CD4-positive, alpha-beta memory T cell (primary cell): ENCODE data around the gene SDF4. TPM values are rescaled to one million over a fixed set of nuclear protein-coding genes. Genes with fewer than 3 reads are reported as not detected.

Source experiments
- CTCF ChIA-PET: fragments of 350-600 bp; sonication (Branson Sonifier 250); formaldehyde crosslinking; loops from one replicate; lab custom pipeline; 2021; ENCODE audit warnings: inconsistent platforms; ENCODE audit not compliant: partially characterized antibody; lab: Charles Lee
- POLR2A ChIA-PET: fragments of 350-600 bp; sonication (Branson Sonifier 250); formaldehyde crosslinking; loops from one replicate; lab custom pipeline; 2021; ENCODE audit not compliant: partially characterized antibody; lab: Charles Lee
- DNase-seq, 5 donors: peaks; one replicate each; pipeline versions ENCODE4 v3.0.0 to v3.0.0-alpha.2; 2020 to 2022; ENCODE audit warnings: mixed read lengths in 1 of 5
- H3K27ac ChIP-seq: one replicate; pipeline ENCODE4 v1.7.0; 2013; ENCODE audit warnings: low read depth, low read length
- H3K27me3 ChIP-seq: 2 replicates; pipeline ENCODE4 v1.7.0; 2013; ENCODE audit warnings: mild to moderate bottlenecking, low read length, moderate library complexity; ENCODE audit not compliant: insufficient read depth
- H3K36me3 ChIP-seq: 2 replicates; pipeline ENCODE4 v1.7.0; 2013; ENCODE audit warnings: mild to moderate bottlenecking, low read length, moderate library complexity; ENCODE audit not compliant: insufficient read depth
- H3K4me1 ChIP-seq: 2 replicates; pipeline ENCODE4 v1.7.0; 2013; ENCODE audit warnings: mild to moderate bottlenecking, low read length, moderate library complexity; ENCODE audit not compliant: insufficient read depth
- H3K4me3 ChIP-seq, 2 donors: one replicate each; pipeline ENCODE4 v1.7.0; 2013; ENCODE audit warnings: low read length in 2 of 2, mild to moderate bottlenecking in 1 of 2
- H3K9me3 ChIP-seq, 2 donors: one replicate each; pipeline ENCODE4 v1.7.0; 2013; ENCODE audit warnings: low read length in 2 of 2, control low read depth in 1 of 2; ENCODE audit not compliant: control insufficient read depth in 1 of 2
- H3K27ac Mint-ChIP-seq, 7 donors: one replicate each; pipeline ENCODE4 v1.8.0; 2020 to 2021; ENCODE audit warnings: mixed read lengths in 7 of 7, mild to moderate bottlenecking in 6 of 7, inconsistent platforms in 3 of 7, moderate library complexity in 3 of 7
- H3K27me3 Mint-ChIP-seq, 2 donors: one replicate each; pipeline ENCODE4 v1.8.0; 2020 to 2021; ENCODE audit warnings: mixed read lengths in 2 of 2
- H3K36me3 Mint-ChIP-seq, 2 donors: one replicate each; pipeline ENCODE4 v1.8.0; 2020 to 2021; ENCODE audit warnings: mixed read lengths in 2 of 2, inconsistent platforms in 1 of 2, mild to moderate bottlenecking in 1 of 2
- H3K4me1 Mint-ChIP-seq, 4 donors: one replicate each; pipeline ENCODE4 v1.8.0; 2020 to 2021; ENCODE audit warnings: mixed read lengths in 4 of 4, mild to moderate bottlenecking in 1 of 4
- H3K4me3 Mint-ChIP-seq, 8 donors: one replicate each; pipeline ENCODE4 v1.8.0; 2020 to 2021; ENCODE audit warnings: mixed read lengths in 8 of 8, mild to moderate bottlenecking in 7 of 8, moderate library complexity in 6 of 8, inconsistent platforms in 3 of 8
- H3K9me3 Mint-ChIP-seq, 8 donors: one replicate each; pipeline ENCODE4 v1.8.0; 2020 to 2021; ENCODE audit warnings: mixed read lengths in 8 of 8, mild to moderate bottlenecking in 5 of 8, inconsistent platforms in 3 of 8, moderate library complexity in 1 of 8
- intact Hi-C: fragments of 100-400 bp; cut with micrococcal nuclease; formaldehyde crosslinking; loops from one replicate; pipeline ENCODE4 v1.15.1; 2023
- polyA plus RNA-seq, 2 donors: library from polyadenylated mRNA; unstranded; fragments of 300-500 nt; fragmentation: Illumina TruSeq; gene quantifications; one replicate each; pipeline ENCODE4 v1.2.3, GENCODE V29; 2021
- total RNA-seq, 2 experiments: library from RNA; stranded (reverse); gene quantifications; one replicate each; pipeline ENCODE4 v1.2.3, GENCODE V29; 2021

The SDF4 gene
- total and polyA plus RNA-seq, 4 experiments from 2014 or later, result 97.4 to 138 (median 116) TPM

GRCh38 chr1:1274299-1274930 lies 42.6 kb upstream of the SDF4 start:
- Histone ChIP-seq H3K4me3 (peak overlapping the region; percentile 29 to 80), H3K9me3 (no peaks in the 10 kb centered on the region), H3K36me3 (no peaks in the 10 kb centered on the region), H3K27ac (peak overlapping the region; percentile 83), H3K27me3 (no peaks in the 10 kb centered on the region), H3K4me1 (peaks cover 42% of the 10 kb centered on the region)
- ChIA-PET CTCF (interaction anchor here (1.4 kb wide), 1 partner anchor 152 kb away, joined by 3 read pairs; no protein-coding TSS in a partner anchor), POLR2A (interaction anchor here (1.0 to 1.8 kb wide), 7 partner anchors 16 to 341 kb away, joined by 3 to 10 read pairs (median 4); partner anchors contain the start of genes AURKAIP1, B3GALT6, MIB2 and SDF4)
- Mint-ChIP-seq H3K36me3 (peaks cover 5 to 19% of the 10 kb centered on the region in 2 donors), H3K27ac (peak overlapping the region in 5 of 7 donors; percentile 36 to 53 (median 41)), H3K27me3 (peaks cover 0 to 1% of the 10 kb centered on the region in 2 donors), H3K9me3 (no peaks in the 10 kb centered on the region), H3K4me3 (peak overlapping the region; percentile 26 to 74 (median 70)), H3K4me1 (peaks cover 22 to 40% (median 32%) of the 10 kb centered on the region in 4 donors)
- intact Hi-C loops, result loop anchor here (1.0 kb wide), 1 partner anchor 158 kb away; the partner anchor contains the start of gene C1orf159
- DNase-seq, result peak in 1 of 5 donors; percentile 38

- Histone ChIP-seq H3K4me3 (peak within 1 kb of the TSS; percentile 33 to 80), H3K4me1 (peaks cover 43% of the 10 kb centered on the region), H3K27me3 (no peaks in the 10 kb centered on the region), H3K27ac (peak within 1 kb of the TSS; percentile 83), H3K36me3 (no peaks in the 10 kb centered on the region), H3K9me3 (no peaks in the 10 kb centered on the region)
- ChIA-PET POLR2A (interaction anchor here (0.9 to 1.8 kb wide), 10 partner anchors 17 to 342 kb away, joined by 3 to 10 read pairs (median 4); partner anchors contain the start of genes AURKAIP1, B3GALT6, MIB2 and SDF4), CTCF (interaction anchor here (1.4 kb wide), 1 partner anchor 151 kb away, joined by 3 read pairs; no protein-coding TSS in a partner anchor)
- DNase-seq, result peak; percentile 89 to 92 (median 90)
- H3K27me3 Mint-ChIP-seq, result no peaks in the 10 kb centered on the region
- peak within 1 kb of the TSS; percentile 86 to 88 (median 87) for H3K4me3 Mint-ChIP-seq
- H3K9me3 Mint-ChIP-seq, result no peaks in the 10 kb centered on the region
- intact Hi-C loops, result loop anchor here (1.0 kb wide), 3 partner anchors 35 to 157 kb away; partner anchors contain the start of genes B3GALT6, C1orf159, PUSL1 and SDF4
- H3K27ac Mint-ChIP-seq, result peak within 1 kb of the TSS; percentile 83 to 96 (median 89)
- peaks cover 5 to 19% of the 10 kb centered on the region in 2 donors for H3K36me3 Mint-ChIP-seq
- peaks cover 22 to 40% (median 32%) of the 10 kb centered on the region in 4 donors for H3K4me1 Mint-ChIP-seq
Observed at GRCh38 chr1:1273512-1274298, 41.9 kb upstream of the SDF4 start, which contains the start of gene UBE2J2. Gene UBE2J2 (minus strand): TSS chr1:1273854. CDS start chr1:1267992, 5,862 bp downstream.

GRCh38 chr1:1273209-1273511 lies 41.4 kb upstream of the SDF4 start:
- no peaks in the 10 kb centered on the region for H3K27me3 ChIP-seq
- ChIA-PET POLR2A (interaction anchor here (0.9 to 1.8 kb wide), 9 partner anchors 17 to 342 kb away, joined by 3 to 10 read pairs (median 3); partner anchors contain the start of genes AURKAIP1, B3GALT6, MIB2 and SDF4), CTCF (interaction anchor here (1.4 kb wide), 1 partner anchor 150 kb away, joined by 3 read pairs; no protein-coding TSS in a partner anchor)
- Mint-ChIP-seq H3K27me3 (no peaks in the 10 kb centered on the region), H3K27ac (peak overlapping the region; percentile 83 to 96 (median 89)), H3K36me3 (peaks cover 5 to 21% of the 10 kb centered on the region in 2 donors), H3K4me3 (peak overlapping the region; percentile 86 to 88 (median 87)), H3K9me3 (no peaks in the 10 kb centered on the region), H3K4me1 (peaks cover 22 to 43% (median 32%) of the 10 kb centered on the region in 4 donors)
- DNase-seq, result no peak
- H3K4me1 ChIP-seq, result peaks cover 43% of the 10 kb centered on the region
- peak overlapping the region; percentile 83 for H3K27ac ChIP-seq
- intact Hi-C loops, result loop anchor here (1.0 kb wide), 2 partner anchors 35 to 41 kb away; partner anchors contain the start of genes B3GALT6, PUSL1 and SDF4
- peak overlapping the region; percentile 33 to 80 for H3K4me3 ChIP-seq
- H3K36me3 ChIP-seq, result no peaks in the 10 kb centered on the region
- H3K9me3 ChIP-seq, result no peaks in the 10 kb centered on the region

GRCh38 chr1:1272341-1273208 lies 40.8 kb upstream of the SDF4 start:
- Histone ChIP-seq H3K4me3 (peak overlapping the region; percentile 33 to 80), H3K36me3 (no peaks in the 10 kb centered on the region), H3K4me1 (peaks cover 43% of the 10 kb centered on the region), H3K27ac (peak overlapping the region; percentile 83), H3K9me3 (no peaks in the 10 kb centered on the region), H3K27me3 (no peaks in the 10 kb centered on the region)
- Mint-ChIP-seq H3K4me1 (peaks cover 22 to 47% (median 33%) of the 10 kb centered on the region in 4 donors), H3K9me3 (no peaks in the 10 kb centered on the region), H3K4me3 (peak overlapping the region; percentile 86 to 88 (median 87)), H3K27ac (peak overlapping the region; percentile 83 to 96 (median 89)), H3K36me3 (peaks cover 5 to 25% of the 10 kb centered on the region in 2 donors), H3K27me3 (no peaks in the 10 kb centered on the region)
- intact Hi-C loops, result loop anchor here (1.0 kb wide), 2 partner anchors 36 to 40 kb away; partner anchors contain the start of genes B3GALT6, PUSL1 and SDF4
- POLR2A ChIA-PET, result interaction anchor here (0.8 to 1.8 kb wide), 6 partner anchors 33 to 135 kb away, joined by 3 to 10 read pairs (median 4); partner anchors contain the start of genes AURKAIP1 and B3GALT6
- peak in 1 of 5 donors; percentile 45 for DNase-seq
- CTCF ChIA-PET, result interaction anchor here (0.6 to 2.4 kb wide), 2 partner anchors 150 to 595 kb away, joined by 3 to 9 read pairs; no protein-coding TSS in a partner anchor

GRCh38 chr1:1270813-1271212 lies 39.0 kb upstream of the SDF4 start:
- H3K36me3 ChIP-seq, result no peaks in the 10 kb centered on the region
- peak overlapping the region; percentile 69 to 86 (median 77) for H3K4me3 Mint-ChIP-seq
- no peaks in the 10 kb centered on the region for H3K27me3 Mint-ChIP-seq
- ChIA-PET CTCF (interaction anchor here (2.4 kb wide), 1 partner anchor 149 kb away, joined by 9 read pairs; no protein-coding TSS in a partner anchor), POLR2A (interaction anchor here (0.8 kb wide), 1 partner anchor 14 kb away, joined by 3 read pairs; no protein-coding TSS in a partner anchor)
- peak in 1 of 5 donors; percentile 21 for DNase-seq
- H3K27ac ChIP-seq, result no peak overlapping the region
- H3K9me3 Mint-ChIP-seq, result no peaks in the 10 kb centered on the region
- H3K27ac Mint-ChIP-seq, result peak overlapping the region; percentile 58 to 91 (median 83)
- H3K4me1 Mint-ChIP-seq, result peaks cover 25 to 49% (median 33%) of the 10 kb centered on the region in 4 donors
- no peaks in the 10 kb centered on the region for H3K27me3 ChIP-seq
- no peak overlapping the region for H3K4me3 ChIP-seq
- no peaks in the 10 kb centered on the region for H3K9me3 ChIP-seq
- H3K36me3 Mint-ChIP-seq, result peaks cover 9 to 35% of the 10 kb centered on the region in 2 donors
- H3K4me1 ChIP-seq, result peaks cover 43% of the 10 kb centered on the region
- intact Hi-C loops, result no loop called here

- intact Hi-C loops, result no loop called here
- Mint-ChIP-seq H3K36me3 (peaks cover 17 to 44% of the 10 kb centered on the region in 2 donors), H3K27me3 (no peaks in the 10 kb centered on the region), H3K9me3 (no peaks in the 10 kb centered on the region), H3K4me1 (peaks cover 27 to 53% (median 37%) of the 10 kb centered on the region in 4 donors), H3K27ac (no peak overlapping the region), H3K4me3 (no peak overlapping the region)
- CTCF ChIA-PET, result no interaction called here
- Histone ChIP-seq H3K4me1 (peaks cover 37% of the 10 kb centered on the region), H3K4me3 (no peak overlapping the region), H3K36me3 (peaks cover 2% of the 10 kb centered on the region), H3K27me3 (no peaks in the 10 kb centered on the region), H3K9me3 (no peaks in the 10 kb centered on the region), H3K27ac (no peak overlapping the region)
- no peak for DNase-seq
- POLR2A ChIA-PET, result no interaction called here
Observed at GRCh38 chr1:1268284-1268682, 36.5 kb upstream of the SDF4 start.
